Head of caudate nucleus (tissue), 42 donors: ENCODE measurements around the gene SPEF2.

Source experiments
- DNase-seq, 42 donors: peaks; one replicate each; pipeline versions ENCODE4 v3.0.0 to v3.0.0-alpha.2; 2020 to 2021; ENCODE audit warnings: mixed read lengths in 7 of 42
- intact Hi-C: fragments of 100-400 bp; cut with DNase I; formaldehyde crosslinking; loops from one replicate; pipeline ENCODE4 v1.15.0; 2022

The SPEF2 gene

DNA sequence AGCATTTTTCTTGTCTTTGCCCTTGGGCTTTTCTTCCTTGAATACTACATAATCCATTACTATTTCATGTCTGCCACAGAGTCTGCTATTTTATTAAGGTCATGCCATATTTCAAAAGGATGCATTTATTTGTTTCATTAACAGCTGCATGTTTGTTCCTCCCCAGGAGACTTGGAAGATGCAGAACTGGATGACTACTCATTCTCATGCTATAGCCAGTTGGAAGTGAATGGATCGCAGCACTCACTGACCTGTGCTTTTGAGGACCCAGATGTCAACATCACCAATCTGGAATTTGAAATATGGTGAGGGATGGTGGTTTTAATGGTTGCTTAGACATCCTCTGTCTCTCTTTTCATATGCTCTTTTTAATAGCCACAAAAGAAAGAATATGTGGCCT lies 243.0 kb downstream of the SPEF2 start:
- intact Hi-C loops: no loop called here
- DNase-seq: no peak

DNA sequence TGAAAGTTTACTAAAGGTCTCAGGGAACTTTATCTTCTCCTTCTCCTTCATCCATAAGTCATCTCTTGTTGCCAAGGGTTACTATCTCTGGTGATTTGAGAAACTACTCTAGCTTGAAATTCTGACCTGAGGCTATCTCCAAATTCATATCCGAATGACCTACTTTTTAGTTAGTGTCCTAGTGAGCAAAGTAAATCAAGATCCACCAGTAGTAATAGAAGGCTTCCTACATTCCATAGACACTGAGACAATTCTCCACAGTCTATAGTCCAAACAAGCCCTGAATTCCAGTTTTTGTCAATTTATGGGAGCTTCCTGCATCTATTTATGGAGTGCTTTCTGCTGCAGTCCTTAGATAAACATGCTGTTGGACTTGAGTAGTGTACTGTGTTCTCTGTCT lies 244.1 kb downstream of the SPEF2 start:
- intact Hi-C loops: no loop called here
- DNase-seq: no peak

DNA sequence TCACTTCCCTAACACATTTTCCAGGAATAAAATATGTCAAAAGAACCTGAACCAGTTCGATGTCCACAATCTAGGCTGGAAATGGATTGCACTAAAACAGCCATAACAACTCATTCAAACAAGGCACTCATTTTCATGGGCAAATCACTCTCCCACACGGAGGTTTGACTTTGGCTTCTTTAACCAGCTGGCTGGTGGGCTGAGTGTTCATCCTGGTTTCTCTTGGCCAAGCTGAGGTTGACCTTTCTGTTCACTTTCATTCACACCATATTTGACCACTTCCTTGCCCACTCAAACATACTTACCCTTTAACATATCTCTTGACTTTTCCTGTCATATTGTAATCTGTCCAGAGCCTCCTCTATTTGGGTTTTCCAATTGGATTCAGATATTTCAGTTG lies 244.5 kb downstream of the SPEF2 start:
- intact Hi-C loops: no loop called here
- no peak for DNase-seq

DNA sequence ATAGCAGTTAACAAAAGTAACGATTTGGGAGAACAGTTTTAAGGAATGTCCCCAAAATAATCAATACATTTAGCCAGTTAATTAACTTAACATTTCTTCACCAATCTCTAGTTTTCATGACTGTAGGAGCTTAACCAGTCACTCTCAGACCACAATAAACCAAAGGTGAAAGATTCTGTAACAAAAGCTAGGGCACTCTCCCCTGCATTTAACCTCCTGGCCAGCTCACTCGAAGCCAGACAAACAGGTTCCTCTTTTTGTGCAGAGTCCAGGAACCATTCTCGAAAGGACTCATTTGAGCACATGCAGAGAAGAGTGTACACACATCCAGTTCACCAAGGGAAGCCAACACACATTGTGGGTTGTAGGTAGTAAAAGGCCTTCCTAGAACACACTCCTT lies 245.5 kb downstream of the SPEF2 start:
- DNase-seq: no peak
- intact Hi-C loops: no loop called here
